ENCODE results near the gene BRSK2.

Gene BRSK2

DNA sequence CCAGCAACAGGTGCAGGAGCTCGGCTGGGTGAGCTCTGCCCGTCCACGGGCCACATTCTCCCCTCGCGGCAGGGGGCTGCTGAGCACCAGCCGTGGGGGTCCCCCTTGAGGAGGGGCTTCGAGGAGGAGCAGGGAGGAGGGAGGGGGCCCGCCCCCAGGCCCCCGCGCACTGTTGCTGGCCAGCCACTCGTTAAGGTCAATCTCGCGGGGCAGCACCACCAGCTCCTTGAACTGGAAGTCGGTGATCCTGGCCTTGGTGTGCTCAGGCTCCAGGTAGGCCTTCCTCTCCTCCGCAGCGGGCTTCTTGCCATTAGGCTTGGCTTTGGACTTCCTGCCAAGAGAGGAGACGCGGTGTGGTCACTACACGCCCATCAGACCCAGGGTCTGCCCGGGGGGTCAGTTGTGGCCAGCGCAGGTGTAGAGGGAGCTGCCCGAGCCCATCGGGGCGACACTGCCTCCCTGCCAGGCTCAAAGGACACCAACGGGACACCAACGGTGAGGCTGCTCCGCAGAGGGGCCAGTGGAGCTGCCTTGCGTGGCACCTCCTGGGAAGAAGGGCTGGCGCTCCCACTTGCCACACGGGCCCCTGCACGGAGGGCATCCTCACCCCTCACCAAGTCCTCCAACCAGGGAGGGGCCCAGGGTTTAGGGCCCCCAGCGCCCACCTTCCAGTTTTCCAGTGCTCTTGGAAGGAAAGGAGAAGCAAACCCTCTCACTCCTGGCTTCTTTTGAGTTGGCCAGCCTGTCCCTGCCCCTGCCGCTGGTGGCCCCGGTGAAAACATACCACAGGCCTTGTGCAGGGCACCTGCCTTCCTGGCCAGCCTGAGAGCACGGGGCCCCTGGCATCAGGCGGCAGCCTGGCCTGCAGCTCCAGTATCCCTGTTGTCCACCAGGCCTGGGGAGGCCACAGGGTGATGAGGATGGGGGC is 91.1 kb downstream of the BRSK2 start:
- TF ChIP-seq ZFX (IDR thresholded peaks at IDR 0.05; ENCODE audit: borderline replicate concordance) (no peak), CTCF (IDR thresholded peaks at IDR 0.05) (no peak)
- no peak overlapping the region for H3K27ac ChIP-seq

DNA sequence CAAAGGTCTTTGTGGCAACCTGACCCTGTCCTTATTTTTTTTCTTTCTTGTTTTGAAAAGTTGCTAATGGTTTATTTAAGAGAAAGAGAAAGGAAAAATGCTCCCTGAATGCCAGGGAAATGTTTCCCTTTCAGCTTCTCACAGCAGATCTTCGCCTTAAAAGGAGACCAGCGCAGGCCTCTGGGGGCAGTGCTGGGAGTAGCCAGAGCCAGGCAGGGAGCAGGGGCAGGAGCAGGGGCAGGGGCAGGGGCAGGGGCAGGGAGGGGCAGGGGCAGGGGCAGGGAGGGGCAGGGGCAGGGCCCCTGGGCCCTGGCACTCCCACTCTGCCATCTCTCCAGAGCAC is 91.7 kb downstream of the BRSK2 start:
- no peak for TF ChIP-seq CTCF (IDR thresholded peaks at IDR 0.05)
- no peak for TF ChIP-seq ZFX (IDR thresholded peaks at IDR 0.05; ENCODE audit: borderline replicate concordance)
- no peak overlapping the region for H3K27ac ChIP-seq

DNA sequence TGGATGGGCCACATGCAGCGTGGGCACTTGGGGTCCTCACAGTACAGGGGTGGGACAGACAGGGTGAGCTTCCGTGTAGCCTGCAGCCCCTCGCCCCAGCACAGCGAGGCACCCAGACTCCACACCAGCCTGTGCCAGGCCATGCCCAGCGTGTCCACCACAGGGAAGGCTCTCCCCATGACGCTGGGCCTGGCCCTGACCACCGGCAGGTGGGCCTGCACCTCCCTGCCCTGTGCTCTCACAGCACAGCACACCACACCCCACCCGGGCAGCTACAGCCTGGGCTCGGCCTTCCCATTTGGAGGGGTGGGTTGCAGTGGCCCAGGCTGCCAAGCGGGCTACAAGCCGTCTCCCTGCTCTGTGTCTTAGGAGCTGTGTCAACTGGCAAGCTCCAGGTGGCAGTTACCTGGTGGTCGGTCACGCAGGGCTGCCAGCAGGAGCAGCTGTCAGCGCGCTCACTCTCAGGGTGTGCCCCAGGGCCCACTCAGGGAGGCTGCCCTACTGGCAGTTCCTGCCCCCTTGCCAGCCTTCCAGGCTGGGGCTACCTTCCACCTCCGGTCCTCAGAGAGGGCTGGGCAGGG is 92.2 kb downstream of the BRSK2 start:
- TF ChIP-seq CTCF (IDR thresholded peaks at IDR 0.05) (no peak), ZFX (IDR thresholded peaks at IDR 0.05; ENCODE audit: borderline replicate concordance) (no peak)

GRCh38 chr11:1482581-1483444 is 93.1 kb downstream of the BRSK2 start:
- no peak overlapping the region for H3K27ac ChIP-seq
- no peak for TF ChIP-seq ZFX (IDR thresholded peaks at IDR 0.05; ENCODE audit: borderline replicate concordance)
- TF ChIP-seq CTCF (IDR thresholded peaks at IDR 0.05), result peak; percentile 22

More for the DNA sequence above, 92.2 kb downstream of the BRSK2 start:
- no peak overlapping the region for H3K27ac ChIP-seq

DNA sequence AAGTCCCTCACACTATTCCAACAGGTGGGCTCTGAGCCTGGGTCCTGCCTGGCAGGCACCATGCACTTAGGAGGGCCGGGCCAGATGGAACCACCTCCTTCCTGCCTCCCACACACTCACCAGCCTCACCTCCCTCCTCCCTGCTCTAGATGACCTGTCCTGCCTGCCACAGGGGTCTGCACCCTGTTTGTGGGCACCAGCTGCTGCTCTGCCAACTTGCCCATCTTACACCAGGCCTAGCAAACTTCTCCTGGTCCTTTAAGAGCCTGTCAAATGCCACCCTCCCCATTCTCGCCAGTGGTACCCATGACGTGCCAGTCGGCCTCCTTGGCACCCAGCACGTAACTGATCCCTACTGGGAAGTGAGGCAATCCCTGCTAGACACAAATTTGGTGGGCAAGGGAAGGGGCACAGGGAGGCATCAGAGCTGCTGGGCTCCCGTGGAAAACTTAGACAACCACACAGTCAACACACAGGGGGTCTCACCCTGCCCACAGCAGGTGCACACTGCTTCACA is 93.8 kb downstream of the BRSK2 start:
- H3K27ac ChIP-seq, result no peak overlapping the region
- TF ChIP-seq ZFX (IDR thresholded peaks at IDR 0.05; ENCODE audit: borderline replicate concordance) (no peak), CTCF (IDR thresholded peaks at IDR 0.05) (no peak)

DNA sequence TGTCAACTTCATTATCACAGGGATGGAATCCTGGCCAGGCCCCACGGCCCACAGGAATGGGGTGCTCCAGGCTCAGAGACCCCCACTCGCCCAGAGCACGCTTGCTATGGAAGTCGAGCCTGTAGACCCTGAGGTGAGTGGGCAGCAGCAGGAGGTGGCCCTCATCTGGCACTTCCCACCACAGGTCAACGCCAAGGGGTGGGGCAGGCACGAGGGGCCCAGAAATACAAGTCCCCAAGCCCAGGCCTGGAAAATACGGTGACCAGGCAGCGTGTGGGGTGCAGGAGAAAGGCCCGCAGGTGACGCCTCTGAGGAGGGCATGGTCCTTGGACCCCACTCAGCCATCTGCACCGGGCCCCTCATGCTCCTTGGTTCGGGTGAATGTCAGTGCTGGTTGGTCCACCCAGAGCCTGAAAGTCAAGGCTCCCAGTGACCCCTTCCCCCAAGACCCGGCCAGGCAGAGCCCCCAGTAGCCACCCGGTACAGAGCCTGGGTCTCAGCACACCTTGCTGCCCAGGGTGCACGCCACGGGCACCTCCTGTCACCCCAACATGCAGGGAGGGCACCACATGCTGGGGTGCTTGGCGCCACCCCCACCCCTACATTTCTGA is 94.4 kb downstream of the BRSK2 start:
- TF ChIP-seq ZFX (IDR thresholded peaks at IDR 0.05; ENCODE audit: borderline replicate concordance) (no peak), CTCF (IDR thresholded peaks at IDR 0.05) (no peak)
- H3K27ac ChIP-seq, result no peak overlapping the region

Measured in 22Rv1 (cell line).